Measurements from ENCODE around the gene ELL. TPM values are rescaled to one million over a fixed set of nuclear protein-coding genes. Genes with fewer than 3 reads are reported as not detected.
"Not testable (repeated sequence)": the region's sequence is repeated elsewhere in the genome, so short reads cannot be mapped to it uniquely, and the experiment has no call there.

ELL gene
- total RNA-seq, 1 donor from 2014 or later: 9.3 TPM

GRCh38 chr19:18419699-18420460, 102.0 kb downstream of the ELL start:
- no peak for ATAC-seq
- peak; percentile 59 for DNase-seq
- intact Hi-C loops (cut with micrococcal nuclease): no loop called here

GRCh38 chr19:18419195-18419698, 102.6 kb downstream of the ELL start, which contains the start of gene SSBP4:
Gene SSBP4 (plus strand): TSS chr19:18419398. CDS start chr19:18419649, 251 bp downstream.
- ATAC-seq (peak; percentile 24), DNase-seq (peak; percentile 87)
- intact Hi-C loops (cut with micrococcal nuclease): no loop called here

GRCh38 chr19:18418483-18419194, 103.2 kb downstream of the ELL start:
- DNase-seq (peak; percentile 73), ATAC-seq (peak; percentile 1)
- intact Hi-C loops (cut with micrococcal nuclease): no loop called here

- ATAC-seq: no peak
- intact Hi-C loops (cut with micrococcal nuclease): no loop called here
- no peak for DNase-seq
These were observed 103.8 kb downstream of the ELL start for GRCh38 chr19:18418029-18418482.

GRCh38 chr19:18417250-18418028, 104.4 kb downstream of the ELL start:
- DNase-seq (peak; percentile 92), ATAC-seq (peak; percentile 64)
- intact Hi-C loops (cut with micrococcal nuclease): no loop called here

GRCh38 chr19:18416778-18417249, 105.1 kb downstream of the ELL start:
- ATAC-seq: peak; percentile 65
- intact Hi-C loops (cut with micrococcal nuclease): no loop called here
- DNase-seq: peak; percentile 93

GRCh38 chr19:18415178-18415867, 106.5 kb downstream of the ELL start:
- intact Hi-C loops (cut with micrococcal nuclease): no loop called here
- DNase-seq (peak; percentile 84), ATAC-seq (peak; percentile 33)

GRCh38 chr19:18414504-18415177, 107.2 kb downstream of the ELL start:
- peak; percentile 37 for DNase-seq
- intact Hi-C loops (cut with micrococcal nuclease): no loop called here
- no peak for ATAC-seq

GRCh38 chr19:18412610-18413239, 109.1 kb downstream of the ELL start:
- intact Hi-C loops (cut with micrococcal nuclease): no loop called here
- ATAC-seq (no peak), DNase-seq (no peak)

GRCh38 chr19:18408053-18408476, 113.8 kb downstream of the ELL start:
- DNase-seq (peak; percentile 56), ATAC-seq (peak; percentile 13)
- intact Hi-C loops (cut with micrococcal nuclease): no loop called here

- no peak for ATAC-seq
- no peak for DNase-seq
- intact Hi-C loops (cut with micrococcal nuclease): no loop called here
These were observed 115.1 kb downstream of the ELL start for GRCh38 chr19:18406749-18407148.

- ATAC-seq; intact Hi-C loops (cut with micrococcal nuclease): not testable (repeated sequence)
These were observed 116.1 kb downstream of the ELL start for GRCh38 chr19:18405754-18406153.

GRCh38 chr19:18402455-18403248, 119.2 kb downstream of the ELL start:
- intact Hi-C loops (cut with micrococcal nuclease); ATAC-seq; DNase-seq: not testable (repeated sequence)

More at GRCh38 chr19:18405754-18406153, 116.1 kb downstream of the ELL start:
- DNase-seq: not testable (repeated sequence)

GRCh38 chr19:18401580-18402112, 120.2 kb downstream of the ELL start:
- intact Hi-C loops (cut with micrococcal nuclease): no loop called here
- DNase-seq: peak; percentile 67

GRCh38 chr19:18399008-18399407, 122.9 kb downstream of the ELL start:
- ATAC-seq (peak; percentile 49), DNase-seq (peak; percentile 61)
- intact Hi-C loops (cut with micrococcal nuclease): no loop called here

More at GRCh38 chr19:18401580-18402112, 120.2 kb downstream of the ELL start:
- peak; percentile 82 for ATAC-seq
